ENCODE measurements around the gene FAM25G. TPM values are rescaled to one million over a fixed set of nuclear protein-coding genes. Genes with fewer than 3 reads are reported as not detected.

FAM25G gene
- total and polyA plus RNA-seq, 9 of the 15 experiments (the other 6 are each of a cell fraction or from before 2014, with no cell fraction given), result not detected

- TF ChIP-seq RERE (CRISPR knock-in tag; IDR thresholded peaks at IDR 0.05; ENCODE audit: borderline replicate concordance), result no peak
- TF ChIP-seq ZSCAN32 (CRISPR knock-in tag; IDR thresholded peaks at IDR 0.05), result no peak
- no peak for TF ChIP-seq RFX7 (CRISPR knock-in tag; IDR thresholded peaks at IDR 0.05)
- TF ChIP-seq RAD21 (CRISPR knock-in tag; conservative IDR thresholded peaks at IDR 0.05 in 1 of 2, IDR thresholded peaks at IDR 0.05 in 1 of 2), result peak in 1 of 2 experiments; percentile 43; a peak in 2 of 4 replicates
- TF ChIP-seq TAF1 (IDR thresholded peaks at IDR 0.05; ENCODE audit: control insufficient read depth, extremely low read depth, insufficient read depth, low read length, severe bottlenecking), result no peak
Measured at GRCh38 chr10:47440207-47440606, 51.3 kb downstream of the FAM25G start (continued).

All from K562 (cell line).